ENCODE measurements around the gene IFI44.

- no peak for TF ChIP-seq FOXM1 (CRISPR knock-in tag; IDR thresholded peaks at IDR 0.05)
- no peak for TF ChIP-seq ZBTB43 (CRISPR knock-in tag; conservative IDR thresholded peaks at IDR 0.05)
- TF ChIP-seq TP53 (CRISPR knock-in tag; conservative IDR thresholded peaks at IDR 0.05): no peak
- TF ChIP-seq PHB2 (IDR thresholded peaks at IDR 0.05; ENCODE audit: partially characterized antibody): no peak
- TF ChIP-seq CHD2 (IDR thresholded peaks at IDR 0.05; ENCODE audit: low read depth, low read length): no peak
- no peak for TF ChIP-seq MTERF4 (CRISPR knock-in tag; IDR thresholded peaks at IDR 0.05)
- no peak for TF ChIP-seq KAT8 (CRISPR knock-in tag; IDR thresholded peaks at IDR 0.05)
- TF ChIP-seq CREBL2 (CRISPR knock-in tag; IDR thresholded peaks at IDR 0.05; ENCODE audit: borderline replicate concordance): no peak
- TF ChIP-seq CTCF (CRISPR knock-in tag; IDR thresholded peaks at IDR 0.05): no peak
- no peak for TF ChIP-seq ZNF12 (CRISPR knock-in tag; IDR thresholded peaks at IDR 0.05)
- TF ChIP-seq ZBTB38 (CRISPR knock-in tag; IDR thresholded peaks at IDR 0.05): no peak
- no peak for TF ChIP-seq ADNP (CRISPR knock-in tag; IDR thresholded peaks at IDR 0.05)
These were observed 9.3 kb downstream of the IFI44 start for GRCh38 chr1:78658901-78659300.

All from HepG2 (cell line).